GM10266 (cell line): ENCODE measurements around the gene CWF19L2.
"Not testable (repeated sequence)": the region's sequence is repeated elsewhere in the genome, so short reads cannot be mapped to it uniquely, and the experiment has no call there.

Experiments used
- DNase-seq: peaks from one replicate; pipeline ENCODE4 v3.0.0; 2012; ENCODE audit errors: extremely low spot score
- TF ChIP-seq, protein P1 (sequence below): IDR thresholded peaks from 2 replicates; pipeline ENCODE4 v1.5.1; 2012; ENCODE audit warnings: mild to moderate bottlenecking, low read depth; ENCODE audit not compliant: control insufficient read depth, insufficient read depth; ENCODE audit errors: missing control alignments

Gene CWF19L2

DNA sequence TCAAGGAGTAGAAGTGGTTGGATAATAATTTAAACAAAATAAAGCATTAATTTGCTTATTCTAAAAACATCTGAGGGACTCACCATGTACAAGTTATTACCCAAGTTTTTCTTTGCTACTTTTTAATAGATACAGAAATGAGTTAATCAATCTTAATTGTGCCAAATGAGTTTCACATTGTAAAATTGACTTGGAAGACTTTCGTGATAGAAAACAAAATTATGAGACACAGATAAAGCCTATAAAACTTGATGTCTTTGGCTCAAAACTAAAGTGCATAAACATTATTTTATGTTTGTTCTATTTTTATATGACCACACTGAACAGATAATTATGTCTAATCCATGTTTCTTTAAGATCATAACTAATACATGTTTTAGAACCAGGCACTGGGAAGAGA, 10.1 kb upstream of the CWF19L2 start:
- DNase-seq, result no peak
- TF ChIP-seq, protein P1, sequence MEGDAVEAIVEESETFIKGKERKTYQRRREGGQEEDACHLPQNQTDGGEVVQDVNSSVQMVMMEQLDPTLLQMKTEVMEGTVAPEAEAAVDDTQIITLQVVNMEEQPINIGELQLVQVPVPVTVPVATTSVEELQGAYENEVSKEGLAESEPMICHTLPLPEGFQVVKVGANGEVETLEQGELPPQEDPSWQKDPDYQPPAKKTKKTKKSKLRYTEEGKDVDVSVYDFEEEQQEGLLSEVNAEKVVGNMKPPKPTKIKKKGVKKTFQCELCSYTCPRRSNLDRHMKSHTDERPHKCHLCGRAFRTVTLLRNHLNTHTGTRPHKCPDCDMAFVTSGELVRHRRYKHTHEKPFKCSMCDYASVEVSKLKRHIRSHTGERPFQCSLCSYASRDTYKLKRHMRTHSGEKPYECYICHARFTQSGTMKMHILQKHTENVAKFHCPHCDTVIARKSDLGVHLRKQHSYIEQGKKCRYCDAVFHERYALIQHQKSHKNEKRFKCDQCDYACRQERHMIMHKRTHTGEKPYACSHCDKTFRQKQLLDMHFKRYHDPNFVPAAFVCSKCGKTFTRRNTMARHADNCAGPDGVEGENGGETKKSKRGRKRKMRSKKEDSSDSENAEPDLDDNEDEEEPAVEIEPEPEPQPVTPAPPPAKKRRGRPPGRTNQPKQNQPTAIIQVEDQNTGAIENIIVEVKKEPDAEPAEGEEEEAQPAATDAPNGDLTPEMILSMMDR, result no peak

GRCh38 chr11:107466275-107466866, 8.7 kb upstream of the CWF19L2 start:
- not testable (repeated sequence) for DNase-seq

- no peak for DNase-seq
- TF ChIP-seq, protein P1, result no peak
Measured at GRCh38 chr11:107457205-107457557, 444 bp downstream of the CWF19L2 start.

DNA sequence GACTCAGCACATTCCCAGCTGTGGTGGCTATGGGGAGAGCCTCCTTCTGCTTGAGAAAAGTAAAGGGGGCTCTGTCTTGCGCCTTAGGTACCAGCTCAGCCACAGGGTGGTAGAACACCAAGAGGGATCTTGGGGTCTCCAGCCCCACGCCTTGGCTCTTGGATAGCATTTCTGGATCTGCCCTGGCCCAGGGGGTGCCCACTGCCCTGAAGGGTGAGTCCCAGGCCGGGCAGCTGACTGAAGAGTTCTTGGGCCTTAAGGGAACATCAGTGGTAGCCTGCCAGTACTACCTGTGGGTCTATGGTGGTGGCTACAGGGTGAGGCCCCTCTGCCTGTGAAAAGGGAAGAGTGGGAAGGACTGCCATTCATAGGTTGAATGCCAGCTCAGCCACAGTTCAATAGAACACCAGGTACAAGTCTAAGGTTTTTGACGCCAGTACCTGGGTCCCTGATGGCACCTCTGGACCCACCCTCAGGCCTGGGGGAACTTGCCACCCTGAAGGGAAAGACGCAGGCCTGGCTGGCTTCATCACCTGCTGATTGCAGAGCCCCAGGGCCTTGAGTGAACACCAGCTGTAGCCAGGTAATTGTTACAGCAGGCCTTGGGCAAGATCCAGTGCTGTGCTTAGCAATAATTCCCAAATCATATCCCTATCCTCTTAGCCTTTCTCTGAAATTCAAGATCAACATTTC, 3.9 kb downstream of the CWF19L2 start:
- no peak for DNase-seq
- TF ChIP-seq, protein P1, result no peak

DNA sequence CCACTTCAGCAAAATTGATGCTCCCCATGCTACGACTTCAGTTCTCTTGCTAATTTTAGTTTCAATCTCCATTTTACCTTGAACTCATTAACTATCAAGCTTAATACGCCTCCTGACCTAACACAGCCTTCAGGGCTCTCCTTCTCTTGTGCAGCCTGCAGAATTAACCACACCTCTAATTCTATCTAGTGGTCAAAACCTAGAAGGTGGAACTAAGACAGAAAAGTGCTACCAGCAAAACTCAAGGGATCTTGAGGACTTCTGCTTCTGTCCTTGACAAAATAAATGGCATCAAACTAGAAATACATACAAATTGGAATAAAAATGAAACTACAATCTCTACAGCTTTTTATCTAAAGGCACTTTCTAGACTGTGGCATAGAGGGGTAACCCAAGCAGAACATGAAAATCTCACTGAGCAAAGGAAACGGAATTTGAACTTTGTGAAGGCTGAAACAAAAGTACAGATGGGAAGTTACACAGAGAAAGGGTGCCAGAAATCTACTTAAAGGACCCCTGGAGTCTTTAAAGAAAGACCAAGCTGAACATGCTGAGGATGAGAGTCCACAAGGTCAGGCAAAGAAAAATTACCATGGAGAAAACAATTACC, 10.7 kb downstream of the CWF19L2 start:
- DNase-seq, result no peak
- TF ChIP-seq, protein P1, result no peak

DNA sequence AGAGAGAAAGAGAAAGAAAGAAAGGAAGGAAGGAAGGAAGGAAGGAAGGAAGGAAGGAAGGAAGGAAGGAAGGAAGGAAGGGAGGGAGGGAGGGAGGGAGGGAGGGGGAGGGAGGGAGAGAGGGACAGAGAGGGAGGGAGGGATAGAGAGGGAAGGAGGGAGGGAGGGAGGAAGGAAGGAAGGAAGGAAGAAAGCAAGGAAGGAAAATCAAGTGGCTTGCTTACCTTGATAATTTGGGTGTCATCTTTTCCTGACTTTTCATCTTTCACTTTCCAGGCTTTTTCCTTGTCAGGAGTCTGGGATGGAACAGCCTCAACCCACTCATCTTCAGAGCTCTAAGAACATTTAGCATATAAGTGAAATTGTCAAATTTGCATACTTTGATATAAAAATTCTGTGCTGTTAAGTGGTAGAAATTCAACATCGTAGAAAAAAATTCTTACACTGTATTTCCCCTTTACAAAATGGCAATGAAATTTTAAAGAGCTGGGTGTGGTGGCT, 14.9 kb downstream of the CWF19L2 start:
- TF ChIP-seq, protein P1, result no peak
- no peak for DNase-seq

GRCh38 chr11:107439586-107440167, 17.9 kb downstream of the CWF19L2 start:
- TF ChIP-seq, protein P1, result no peak
- DNase-seq, result no peak
